Testis (tissue), 2 donors: ENCODE measurements around the gene DRC3.
A peak's percentile ranks its signal among the peaks of the same experiment; 100 is the strongest.

ENCODE experiments used
- POLR2A ChIP-seq: fragments of 450-650 bp; IDR thresholded peaks from one replicate; pipeline ENCODE4 v1.6.1; 2017; ENCODE audit warnings: antibody characterized with exemption, mild to moderate bottlenecking, moderate library complexity
- TF ChIP-seq, protein P1 (sequence below), 3 experiments: fragments of 450-650 bp in 2 of 3; fragments of 200-600 bp in 1 of 3; sonication (generic) in 1 of 3; IDR thresholded peaks; one replicate each; pipeline ENCODE4 v1.5.1; 2016 to 2019; ENCODE audit warnings: antibody characterized with exemption in 3 of 3, mild to moderate bottlenecking in 2 of 3, moderate library complexity in 1 of 3

- TF ChIP-seq, protein P1, sequence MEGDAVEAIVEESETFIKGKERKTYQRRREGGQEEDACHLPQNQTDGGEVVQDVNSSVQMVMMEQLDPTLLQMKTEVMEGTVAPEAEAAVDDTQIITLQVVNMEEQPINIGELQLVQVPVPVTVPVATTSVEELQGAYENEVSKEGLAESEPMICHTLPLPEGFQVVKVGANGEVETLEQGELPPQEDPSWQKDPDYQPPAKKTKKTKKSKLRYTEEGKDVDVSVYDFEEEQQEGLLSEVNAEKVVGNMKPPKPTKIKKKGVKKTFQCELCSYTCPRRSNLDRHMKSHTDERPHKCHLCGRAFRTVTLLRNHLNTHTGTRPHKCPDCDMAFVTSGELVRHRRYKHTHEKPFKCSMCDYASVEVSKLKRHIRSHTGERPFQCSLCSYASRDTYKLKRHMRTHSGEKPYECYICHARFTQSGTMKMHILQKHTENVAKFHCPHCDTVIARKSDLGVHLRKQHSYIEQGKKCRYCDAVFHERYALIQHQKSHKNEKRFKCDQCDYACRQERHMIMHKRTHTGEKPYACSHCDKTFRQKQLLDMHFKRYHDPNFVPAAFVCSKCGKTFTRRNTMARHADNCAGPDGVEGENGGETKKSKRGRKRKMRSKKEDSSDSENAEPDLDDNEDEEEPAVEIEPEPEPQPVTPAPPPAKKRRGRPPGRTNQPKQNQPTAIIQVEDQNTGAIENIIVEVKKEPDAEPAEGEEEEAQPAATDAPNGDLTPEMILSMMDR (IDR thresholded peaks at IDR 0.05), result peak in 1 of 3 experiments; percentile 15
- TF ChIP-seq POLR2A, result no peak
These were observed 66.3 kb downstream of the DRC3 start, which contains the start of the genes ATPAF2 and GID4 for GRCh38 chr17:18038861-18039534.
